GM21825 (cell line): ENCODE results near the gene CLEC4D.
A peak's percentile ranks its signal among the peaks of the same experiment; 100 is the strongest.
"Not testable (repeated sequence)": the region's sequence is repeated elsewhere in the genome, so short reads cannot be mapped to it uniquely, and the experiment has no call there.

Experiments
- ATAC-seq: cut with Tn5 transposase; IDR thresholded peaks from one replicate; pipeline ENCODE4 v1.9.1; 2021; ENCODE audit warnings: mild to moderate bottlenecking, moderate library complexity; ENCODE audit not compliant: unreplicated experiment

The CLEC4D gene

GRCh38 chr12:8513256-8513655 lies at the start of gene CLEC4D:
Gene CLEC4D (plus strand): TSS chr12:8513503. CDS start chr12:8513733, 230 bp downstream.
- no peak for ATAC-seq

GRCh38 chr12:8465301-8465996 lies 47.9 kb upstream of the CLEC4D start:
- no peak for ATAC-seq

- no peak for ATAC-seq
Observed at GRCh38 chr12:8466241-8466640, 47.1 kb upstream of the CLEC4D start.

GRCh38 chr12:8471090-8471489 lies 42.2 kb upstream of the CLEC4D start:
- no peak for ATAC-seq

GRCh38 chr12:8475508-8476203 lies 37.6 kb upstream of the CLEC4D start:
- ATAC-seq, result no peak

GRCh38 chr12:8482571-8483061 lies 30.7 kb upstream of the CLEC4D start:
- no peak for ATAC-seq

GRCh38 chr12:8483079-8483478 lies 30.2 kb upstream of the CLEC4D start:
- ATAC-seq, result no peak

- no peak for ATAC-seq
Observed at GRCh38 chr12:8491646-8492530, 21.4 kb upstream of the CLEC4D start.

- ATAC-seq, result peak; percentile 99
Observed at GRCh38 chr12:8493084-8493483, 20.2 kb upstream of the CLEC4D start.

- not testable (repeated sequence) for ATAC-seq
Observed at GRCh38 chr12:8495671-8496070, 17.6 kb upstream of the CLEC4D start.

GRCh38 chr12:8496074-8496473 lies 17.2 kb upstream of the CLEC4D start:
- ATAC-seq, result not testable (repeated sequence)

GRCh38 chr12:8499616-8500015 lies 13.7 kb upstream of the CLEC4D start:
- no peak for ATAC-seq

- no peak for ATAC-seq
Observed at GRCh38 chr12:8501720-8502119, 11.6 kb upstream of the CLEC4D start.

- ATAC-seq, result no peak
Observed at GRCh38 chr12:8504351-8504750, 9.0 kb upstream of the CLEC4D start.

GRCh38 chr12:8507596-8507995 lies 5.7 kb upstream of the CLEC4D start:
- ATAC-seq, result no peak

GRCh38 chr12:8508223-8508622 lies 5.1 kb upstream of the CLEC4D start:
- ATAC-seq, result no peak

GRCh38 chr12:8508910-8509841 lies 4.1 kb upstream of the CLEC4D start:
- ATAC-seq, result no peak

- ATAC-seq, result no peak
Observed at GRCh38 chr12:8517971-8518370, 4.7 kb downstream of the CLEC4D start.

- no peak for ATAC-seq
Observed at GRCh38 chr12:8519171-8519570, 5.9 kb downstream of the CLEC4D start.
